Measurements from ENCODE around the gene PBX3.

Gene PBX3

GRCh38 chr9:125965477-125965876 lies 218.3 kb downstream of the PBX3 start:
- TF ChIP-seq POLR2A (IDR thresholded peaks at IDR 0.05; ENCODE audit: low read length) = no peak

GRCh38 chr9:125966466-125966865 lies 219.3 kb downstream of the PBX3 start:
- TF ChIP-seq POLR2A (IDR thresholded peaks at IDR 0.05; ENCODE audit: low read length) (no peak), GATA1 (IDR thresholded peaks at IDR 0.05; ENCODE audit: low read depth, low read length) (no peak)
- DNase-seq = no peak

More at GRCh38 chr9:125965477-125965876, 218.3 kb downstream of the PBX3 start:
- DNase-seq = no peak

GRCh38 chr9:125966959-125967711 lies 220.0 kb downstream of the PBX3 start:
- TF ChIP-seq POLR2A (IDR thresholded peaks at IDR 0.05; ENCODE audit: low read length) = no peak
- TF ChIP-seq GATA1 (IDR thresholded peaks at IDR 0.05; ENCODE audit: low read depth, low read length) = no peak
- no peak for DNase-seq

DNA sequence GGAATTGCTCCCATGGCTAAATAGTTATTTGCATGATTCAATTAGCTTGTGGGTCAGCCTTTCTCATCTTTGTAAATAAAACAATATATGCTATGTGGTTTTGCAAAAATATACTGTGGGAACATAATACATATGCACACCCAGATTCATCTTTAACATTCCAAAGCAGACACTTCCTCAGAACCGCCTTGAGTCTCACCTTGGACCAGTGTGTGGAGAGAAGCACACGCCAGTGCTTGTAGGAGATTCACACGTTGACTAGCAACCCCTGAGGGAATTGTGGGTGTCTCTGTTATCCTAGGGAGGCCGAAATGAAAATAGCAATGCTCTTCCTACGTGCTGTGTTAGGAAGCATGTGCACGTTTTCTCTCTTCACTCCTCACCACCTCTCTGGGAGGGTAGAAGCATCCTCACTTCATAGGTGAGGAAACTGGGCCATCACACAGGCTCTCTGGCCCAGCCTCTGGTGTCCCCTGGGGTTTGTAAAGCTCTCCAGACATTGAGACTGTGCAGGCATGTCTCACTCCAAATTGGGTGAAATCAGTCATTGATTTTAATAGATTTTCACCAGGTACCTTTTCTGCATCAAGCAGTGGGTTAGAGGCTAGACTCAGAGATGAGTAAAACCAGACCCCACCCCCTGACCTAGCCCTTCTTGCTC lies 221.7 kb downstream of the PBX3 start:
- TF ChIP-seq POLR2A (IDR thresholded peaks at IDR 0.05; ENCODE audit: low read length) (no peak), GATA1 (IDR thresholded peaks at IDR 0.05; ENCODE audit: low read depth, low read length) (no peak)

DNA sequence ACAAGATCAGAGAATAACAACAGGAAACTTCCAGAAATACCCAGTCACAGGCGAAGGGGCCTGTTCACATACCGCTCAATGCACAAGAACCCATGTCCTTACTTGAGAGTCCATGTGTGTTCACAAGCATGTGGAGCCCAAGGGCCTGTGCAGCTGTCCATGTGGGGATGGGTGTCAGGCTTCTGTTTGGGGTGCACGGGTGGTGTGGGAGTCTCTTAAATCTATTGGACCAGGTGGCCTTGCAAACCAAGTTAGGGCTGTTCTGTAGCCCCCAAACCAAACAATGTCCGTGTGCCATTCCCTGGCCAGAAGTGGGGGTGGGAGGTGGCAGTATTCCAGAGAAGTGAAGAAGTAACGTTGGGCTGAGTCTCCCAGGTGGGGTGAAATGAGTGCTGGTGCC lies 222.3 kb downstream of the PBX3 start:
- DNase-seq = no peak
- TF ChIP-seq POLR2A (IDR thresholded peaks at IDR 0.05; ENCODE audit: low read length) (no peak), GATA1 (IDR thresholded peaks at IDR 0.05; ENCODE audit: low read depth, low read length) (no peak)

More for the DNA sequence above, 221.7 kb downstream of the PBX3 start:
- DNase-seq = no peak

DNA sequence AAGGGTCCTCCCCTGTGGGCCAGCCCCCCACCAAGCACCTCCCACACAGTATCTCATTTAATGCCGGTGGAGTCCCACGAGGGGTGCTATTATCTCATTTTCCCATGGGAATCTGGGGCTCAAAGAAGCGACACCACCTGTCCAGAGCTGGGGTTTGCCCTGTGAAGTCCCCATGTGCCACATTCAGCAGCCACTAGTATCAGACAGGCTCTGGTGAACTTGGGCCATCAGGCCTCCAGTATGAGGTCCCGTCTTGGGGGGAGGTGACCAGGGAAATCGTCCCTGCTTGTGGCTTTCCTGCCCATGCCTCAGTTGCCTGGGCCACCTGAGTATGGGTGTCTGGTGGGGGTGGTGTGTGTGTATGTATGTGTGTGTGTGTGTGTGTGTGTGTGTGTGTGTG lies 222.7 kb downstream of the PBX3 start:
- TF ChIP-seq POLR2A (IDR thresholded peaks at IDR 0.05; ENCODE audit: low read length) (no peak), GATA1 (IDR thresholded peaks at IDR 0.05; ENCODE audit: low read depth, low read length) (no peak)
- DNase-seq = no peak

GRCh38 chr9:125970340-125970739 lies 223.2 kb downstream of the PBX3 start:
- TF ChIP-seq GATA1 (IDR thresholded peaks at IDR 0.05; ENCODE audit: low read depth, low read length) = no peak
- TF ChIP-seq POLR2A (IDR thresholded peaks at IDR 0.05; ENCODE audit: low read length) = no peak
- DNase-seq = no peak

DNA sequence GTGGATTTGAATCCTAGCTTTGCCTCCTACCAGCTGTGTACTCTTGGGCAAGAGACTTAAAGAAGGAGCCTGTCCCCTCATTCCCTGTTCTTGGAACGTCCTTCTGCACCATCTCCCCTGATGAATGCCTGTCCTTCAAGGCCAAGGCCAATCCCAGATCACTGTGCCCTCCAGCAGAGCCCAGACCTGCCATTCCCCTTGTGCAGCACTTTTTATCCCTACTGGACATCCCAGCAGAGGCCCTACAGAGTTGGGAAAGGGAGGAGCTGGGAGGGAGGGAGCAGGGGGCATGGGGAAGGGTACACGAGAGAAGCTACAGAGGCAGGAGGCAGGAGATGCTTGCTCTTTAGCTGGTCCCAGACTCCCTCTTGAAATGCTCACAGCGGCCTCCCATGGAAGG lies 223.9 kb downstream of the PBX3 start:
- no peak for DNase-seq
- TF ChIP-seq POLR2A (IDR thresholded peaks at IDR 0.05; ENCODE audit: low read length) (no peak), GATA1 (IDR thresholded peaks at IDR 0.05; ENCODE audit: low read depth, low read length) (no peak)

DNA sequence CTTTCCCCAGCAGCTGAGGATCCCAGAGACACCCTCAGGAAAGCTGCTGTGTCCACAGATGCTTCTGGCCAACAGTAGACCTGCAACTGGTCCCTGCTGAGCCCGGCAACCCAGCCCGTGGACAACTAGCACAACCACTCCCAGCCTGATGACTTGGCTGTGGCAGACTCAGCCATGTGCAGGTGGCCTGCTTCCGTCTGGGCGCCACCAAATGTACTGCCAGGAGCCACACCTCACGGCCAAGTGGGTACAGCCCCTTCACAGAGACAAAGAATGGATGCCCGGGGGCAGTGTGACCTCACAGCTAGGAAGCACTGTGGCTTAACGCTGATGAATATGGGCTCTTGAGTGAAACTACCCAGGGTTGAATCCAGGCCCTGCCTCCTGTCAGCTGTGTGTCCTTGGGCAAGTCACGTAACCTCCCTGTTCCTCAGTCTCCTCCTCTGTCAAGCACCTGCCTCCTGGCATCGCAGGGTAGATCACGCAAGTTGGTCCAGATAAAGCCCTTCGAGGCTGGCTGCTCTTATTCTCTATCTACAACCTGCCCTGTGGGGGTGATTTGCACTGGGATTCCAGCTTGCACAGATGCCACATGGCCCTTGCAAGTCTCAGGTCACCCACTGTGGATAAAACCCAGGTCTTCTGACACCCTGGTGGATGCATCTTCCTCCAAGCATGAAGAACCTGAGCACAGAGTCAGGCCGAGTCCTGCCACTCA lies 225.0 kb downstream of the PBX3 start:
- DNase-seq = no peak
- TF ChIP-seq GATA1 (IDR thresholded peaks at IDR 0.05; ENCODE audit: low read depth, low read length) (no peak), POLR2A (IDR thresholded peaks at IDR 0.05; ENCODE audit: low read length) (no peak)

DNA sequence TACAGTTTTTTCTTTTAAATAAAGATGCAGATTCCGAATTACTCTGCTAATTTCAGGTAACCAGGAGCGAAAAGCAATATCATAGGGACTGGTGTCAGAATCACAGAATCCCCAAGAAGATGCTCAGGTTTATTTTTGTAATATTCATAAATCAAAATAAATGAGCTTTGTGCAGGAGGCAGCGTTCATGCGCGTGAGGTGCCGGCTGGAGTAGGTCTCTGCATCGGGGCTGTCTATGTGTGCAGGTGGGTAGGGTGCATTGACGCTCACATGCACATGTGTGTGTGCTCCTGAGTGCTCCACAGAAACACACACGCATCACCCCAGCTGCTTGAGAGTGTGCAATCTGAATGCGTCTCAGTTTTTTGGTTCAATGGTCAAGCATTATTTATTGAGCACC lies 226.4 kb downstream of the PBX3 start:
- TF ChIP-seq GATA1 (IDR thresholded peaks at IDR 0.05; ENCODE audit: low read depth, low read length) = no peak
- TF ChIP-seq POLR2A (IDR thresholded peaks at IDR 0.05; ENCODE audit: low read length) = no peak
- DNase-seq = no peak

GRCh38 chr9:125974705-125975104 lies 227.5 kb downstream of the PBX3 start:
- no peak for DNase-seq
- no peak for TF ChIP-seq GATA1 (IDR thresholded peaks at IDR 0.05; ENCODE audit: low read depth, low read length)
- TF ChIP-seq POLR2A (IDR thresholded peaks at IDR 0.05; ENCODE audit: low read length) = no peak

- DNase-seq = no peak
- TF ChIP-seq GATA1 (IDR thresholded peaks at IDR 0.05; ENCODE audit: low read depth, low read length) = no peak
- no peak for TF ChIP-seq POLR2A (IDR thresholded peaks at IDR 0.05; ENCODE audit: low read length)
Observed at GRCh38 chr9:125977223-125977622, 230.1 kb downstream of the PBX3 start.

GRCh38 chr9:125979383-125979782 lies 232.2 kb downstream of the PBX3 start:
- no peak for DNase-seq
- TF ChIP-seq GATA1 (IDR thresholded peaks at IDR 0.05; ENCODE audit: low read depth, low read length) (no peak), POLR2A (IDR thresholded peaks at IDR 0.05; ENCODE audit: low read length) (no peak)

- no peak for TF ChIP-seq GATA1 (IDR thresholded peaks at IDR 0.05; ENCODE audit: low read depth, low read length)
- TF ChIP-seq POLR2A (IDR thresholded peaks at IDR 0.05; ENCODE audit: low read length) = no peak
- DNase-seq = no peak
Observed at GRCh38 chr9:125982798-125983406, 235.7 kb downstream of the PBX3 start.
